Stimulated activated CD8-positive, alpha-beta memory T cell treated with anti-CD3 and anti-CD28 coated beads, Interleukin-7, amount 100 ng/mL, for 4 hours (primary cell): Measurements from ENCODE around the gene SYT3.
"Not testable (repeated sequence)": the region's sequence is repeated elsewhere in the genome, so short reads cannot be mapped to it uniquely, and the experiment has no call there.

Experiments used
- DNase-seq, 2 donors: peaks; one replicate each; pipeline ENCODE4 v3.0.0-alpha.2; 2020; ENCODE audit warnings: low read depth in 2 of 2

The SYT3 gene

DNA sequence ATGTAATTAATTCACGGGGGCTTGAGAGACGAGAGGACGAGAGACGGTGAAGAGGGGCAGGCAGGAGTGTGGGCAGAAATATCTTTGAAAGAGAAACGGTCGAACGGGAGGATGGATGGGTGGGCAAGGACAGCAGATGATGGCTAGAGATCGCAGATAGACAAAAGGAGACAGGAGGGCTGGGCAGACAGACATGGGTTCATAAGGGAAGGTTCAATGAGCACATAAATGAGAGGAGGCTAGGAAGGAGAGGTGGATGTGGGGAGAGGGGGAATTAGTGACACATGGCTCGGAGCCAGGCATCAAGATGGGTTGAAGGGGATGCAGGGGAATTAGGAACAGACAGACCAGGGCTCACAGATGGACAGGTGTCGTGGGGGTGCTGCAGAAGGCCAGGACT is 1.1 kb downstream of the SYT3 start:
- no peak for DNase-seq

DNA sequence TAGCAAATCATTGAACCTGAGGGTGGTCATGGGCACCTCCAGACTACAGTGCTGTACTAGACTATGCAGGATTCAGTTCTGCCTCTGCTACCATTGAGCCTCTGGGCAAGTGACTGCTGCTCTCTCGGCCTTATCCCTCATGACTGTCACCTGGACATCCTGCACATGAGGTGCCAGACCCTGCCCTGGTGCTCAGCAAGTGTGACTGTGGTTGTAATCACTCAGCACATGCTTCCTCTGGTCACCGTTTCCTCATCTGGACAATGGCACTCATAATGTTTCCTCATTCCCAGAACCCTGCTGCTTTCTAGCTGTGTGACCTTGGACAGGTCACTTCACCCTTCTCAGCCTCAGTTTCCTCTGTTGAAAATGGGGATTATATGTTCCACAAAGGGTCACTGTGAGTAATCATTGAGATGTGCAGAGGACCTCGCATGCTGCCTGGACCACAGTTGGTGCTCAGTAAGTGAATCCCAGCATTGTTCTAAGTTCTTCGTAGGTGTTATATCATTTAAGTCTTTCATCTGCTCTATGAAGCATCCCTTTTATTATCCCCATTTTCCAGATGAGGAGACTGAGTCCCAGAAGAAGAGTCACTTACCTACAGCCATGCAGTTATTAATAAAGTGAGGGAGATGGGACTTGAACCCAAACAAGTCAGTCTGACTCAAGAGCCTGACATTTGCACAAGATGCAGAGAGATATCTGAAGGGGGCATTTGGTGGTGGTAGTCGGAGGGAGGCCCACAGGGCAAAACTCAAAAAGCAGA is 3.2 kb downstream of the SYT3 start:
- DNase-seq, result no peak

DNA sequence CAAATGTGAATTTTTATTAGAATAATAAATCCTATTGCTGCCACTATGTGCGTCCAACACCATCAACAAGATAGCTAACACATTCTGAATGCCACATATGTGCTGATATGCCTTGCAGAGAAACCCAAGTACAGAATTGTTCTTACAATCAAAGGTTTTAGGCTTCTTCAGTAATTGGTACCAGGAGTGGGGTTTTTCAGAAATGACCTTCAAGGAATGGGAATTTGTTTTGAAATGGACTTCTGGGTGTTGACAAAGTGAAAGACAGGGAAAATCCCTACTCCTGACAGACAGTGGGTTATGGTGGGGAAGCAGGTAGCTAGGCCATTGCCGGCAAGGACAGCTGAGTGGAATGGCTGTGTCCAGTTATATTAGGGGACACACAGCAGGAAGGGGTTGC is 5.7 kb downstream of the SYT3 start:
- no peak for DNase-seq

DNA sequence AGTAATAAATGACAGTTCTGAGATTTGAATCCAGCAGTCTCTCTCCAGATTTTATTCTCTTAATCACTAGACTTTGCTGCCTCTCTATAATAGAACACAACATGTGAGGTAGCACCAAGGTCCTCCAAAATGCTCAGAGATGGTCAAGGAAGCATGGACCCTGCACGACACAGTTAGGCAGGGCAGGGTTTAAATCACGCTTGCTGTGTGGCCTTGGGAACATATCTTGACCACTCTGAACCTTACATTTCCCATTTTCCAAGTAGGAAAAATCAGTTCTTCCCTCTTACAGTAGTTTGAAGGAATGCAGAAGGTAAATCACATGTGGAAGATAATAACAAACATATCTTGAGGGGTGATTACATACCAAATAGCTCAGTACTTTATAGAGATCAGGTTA is 6.3 kb downstream of the SYT3 start:
- DNase-seq, result no peak

DNA sequence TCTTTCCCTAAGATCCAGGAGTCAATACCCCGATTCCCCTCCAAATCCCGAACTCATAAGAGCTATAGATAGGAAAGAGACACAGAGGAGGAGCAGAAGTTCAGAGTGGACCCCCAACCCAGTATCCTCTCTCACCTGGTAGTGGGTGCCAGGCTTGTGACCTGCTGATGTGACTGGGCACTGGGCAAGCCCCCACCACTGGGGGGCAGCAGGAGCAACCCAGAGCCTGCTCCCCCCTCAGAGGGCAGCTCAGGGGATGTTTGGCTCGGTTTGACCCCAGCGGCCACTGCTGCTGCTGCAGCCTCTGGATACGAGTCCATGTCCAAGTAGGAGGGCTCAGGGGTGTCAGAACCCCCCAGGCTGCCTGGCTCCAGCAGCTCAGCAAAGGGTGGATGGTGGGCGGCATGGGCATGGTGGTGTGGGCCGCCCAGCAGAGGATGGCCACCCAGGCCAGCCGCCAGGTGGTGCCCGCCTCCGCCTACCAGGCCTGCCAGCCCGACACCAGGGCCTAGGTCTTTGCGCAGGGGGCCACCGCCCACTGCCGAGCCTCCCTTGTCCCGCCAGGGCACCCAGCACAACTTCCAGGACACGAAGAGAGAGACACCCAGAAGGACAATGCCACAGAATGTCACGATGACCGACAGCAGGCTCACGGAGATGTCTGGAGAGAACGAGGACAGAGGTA is 7.4 kb downstream of the SYT3 start:
- no peak for DNase-seq

DNA sequence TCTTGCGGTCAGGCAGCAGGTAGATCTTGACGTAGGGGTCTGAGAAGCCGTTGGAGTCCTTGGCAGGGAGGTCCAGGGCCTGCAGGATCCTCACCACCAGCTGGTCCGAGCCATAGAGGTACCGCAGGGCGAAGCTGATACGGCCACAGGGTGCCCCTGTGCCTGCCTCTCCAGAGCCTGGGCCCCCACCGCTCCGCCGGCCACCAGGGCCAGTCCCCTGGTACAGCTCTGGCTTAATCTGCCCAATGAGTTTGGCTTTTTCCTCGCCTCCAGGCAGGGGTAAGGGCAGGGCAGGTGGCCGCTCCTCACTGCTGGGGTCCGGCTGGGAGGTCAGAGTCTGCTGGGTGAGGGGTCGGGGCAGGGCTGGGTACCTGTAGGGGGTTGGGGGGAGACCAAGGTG is 9.9 kb downstream of the SYT3 start:
- no peak for DNase-seq

DNA sequence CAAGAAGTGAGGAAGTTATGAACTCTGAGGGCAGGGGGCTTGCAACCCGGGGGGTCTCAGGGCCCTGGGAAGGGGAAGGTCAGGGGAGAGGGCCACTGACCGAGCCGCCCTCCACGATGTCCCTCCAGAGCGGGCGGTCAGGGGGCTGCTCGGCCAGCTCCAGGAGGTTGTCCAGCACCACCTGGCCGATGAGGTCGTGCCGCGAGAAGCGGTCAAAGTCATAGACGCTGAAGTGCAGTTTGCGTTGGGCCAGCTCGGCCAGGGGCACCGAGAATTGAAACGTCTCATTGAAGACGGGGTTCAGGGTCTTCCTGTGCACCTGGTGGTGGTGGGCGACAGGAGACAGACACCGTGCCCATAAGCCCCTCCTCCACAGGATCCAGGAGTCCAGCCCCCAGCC is 10.5 kb downstream of the SYT3 start:
- no peak for DNase-seq

DNA sequence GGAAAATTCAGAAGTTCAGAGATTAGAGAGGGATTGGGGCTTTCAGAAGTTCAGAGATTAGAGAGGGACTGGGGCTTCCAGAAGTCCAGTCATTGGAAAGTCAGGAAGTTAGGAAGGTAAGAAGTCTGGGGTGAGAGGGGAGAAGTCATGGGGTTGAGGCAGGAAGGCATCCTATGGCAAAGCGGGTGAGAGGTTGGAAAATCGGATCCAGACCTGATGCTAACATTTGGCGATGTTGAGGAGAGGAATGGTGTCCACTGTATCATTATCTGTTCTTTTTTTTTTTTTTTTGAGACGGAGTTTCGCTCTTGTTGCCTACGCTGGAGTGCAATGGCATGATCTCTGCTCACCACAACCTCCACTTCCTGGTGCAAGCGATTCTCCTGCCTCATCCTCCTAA is 11.1 kb downstream of the SYT3 start:
- no peak for DNase-seq

DNA sequence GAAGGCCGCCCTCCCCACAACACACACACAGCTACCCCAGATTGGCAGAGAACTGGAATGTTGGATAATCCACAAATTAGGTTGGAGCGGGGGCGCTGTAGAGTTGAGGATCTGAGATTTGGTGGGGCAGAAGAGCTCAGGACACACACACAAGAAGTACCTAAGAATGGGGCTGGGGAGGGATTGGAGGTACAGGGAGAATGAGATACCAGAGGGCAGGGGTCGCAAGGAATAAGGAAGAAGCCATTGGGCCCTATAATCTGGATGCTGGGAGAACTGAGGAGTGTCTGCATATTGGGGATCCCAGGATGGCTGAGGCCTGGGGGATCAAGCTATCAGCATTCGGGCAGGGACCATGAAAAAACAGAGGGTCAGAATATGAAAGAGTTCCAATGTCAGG is 11.5 kb downstream of the SYT3 start:
- no peak for DNase-seq

DNA sequence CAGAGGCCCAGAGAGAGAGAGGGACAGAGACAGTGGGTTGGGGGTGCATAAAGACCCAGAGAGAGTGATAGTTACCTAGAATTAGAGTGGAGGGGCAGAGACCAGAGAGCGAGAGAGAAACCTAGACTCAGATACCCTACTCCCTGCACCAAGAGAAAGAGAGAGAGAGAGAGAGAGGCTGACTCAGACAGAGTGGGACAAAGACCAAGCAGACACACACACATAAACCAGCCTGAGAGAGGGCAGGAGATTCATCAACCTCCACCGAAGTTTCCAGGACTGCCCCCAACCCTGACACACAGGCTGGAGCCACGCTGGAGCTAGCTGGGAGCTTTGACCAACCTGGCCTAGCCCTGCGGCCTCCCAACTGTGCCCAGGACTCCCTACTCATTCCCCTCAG is 12.9 kb downstream of the SYT3 start:
- no peak for DNase-seq

DNA sequence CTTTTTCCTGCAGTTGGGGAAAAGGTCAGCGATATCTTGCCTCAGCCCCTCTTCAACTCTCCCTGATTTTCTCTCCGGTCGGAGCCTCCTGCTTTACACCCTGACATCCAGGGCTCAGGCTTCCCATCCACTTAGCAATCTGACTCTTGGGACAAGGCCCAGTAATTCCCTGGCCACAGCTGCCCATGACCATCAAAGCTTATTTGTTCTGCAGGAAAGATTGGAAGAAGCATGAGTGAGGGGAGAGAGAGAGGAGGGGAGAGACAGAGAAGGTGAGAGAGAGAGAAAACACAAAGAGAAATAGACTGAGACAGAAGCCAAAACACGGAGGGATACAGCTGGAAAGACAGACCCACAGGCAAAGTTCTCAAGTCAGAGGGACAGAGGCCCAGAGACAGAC is 13.7 kb downstream of the SYT3 start:
- no peak for DNase-seq

DNA sequence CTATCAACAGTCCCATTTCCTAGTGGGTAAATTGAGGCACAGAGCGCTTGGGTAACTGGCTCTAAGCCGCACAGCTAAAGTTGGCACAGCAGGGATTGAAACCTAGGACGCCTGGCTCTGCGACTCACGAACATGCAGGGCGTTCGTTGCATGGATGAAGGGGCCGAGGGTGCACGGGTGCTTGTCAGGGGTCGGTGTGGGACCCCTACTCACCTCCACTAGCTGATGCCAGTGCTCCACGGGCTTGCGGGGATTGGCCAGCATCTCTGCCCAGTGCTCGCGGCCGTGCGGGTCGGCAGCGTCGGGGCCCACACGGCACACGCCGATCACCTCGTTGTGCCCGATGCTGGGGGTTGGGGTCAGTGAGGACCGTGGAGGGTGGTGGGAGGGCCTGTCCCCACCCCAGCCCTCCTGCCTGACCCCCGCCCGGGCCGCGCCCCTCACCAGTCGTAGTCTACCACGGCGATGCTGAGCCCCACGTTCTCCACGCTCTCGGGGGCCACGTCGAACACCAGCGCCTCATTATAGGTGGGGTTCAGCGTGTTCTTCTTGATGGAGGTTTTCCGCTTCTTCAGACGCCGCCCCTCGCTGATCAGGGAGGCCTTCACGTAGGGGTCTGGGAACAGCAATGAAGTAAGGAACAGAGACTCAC is 14.6 kb downstream of the SYT3 start:
- DNase-seq, result no peak

DNA sequence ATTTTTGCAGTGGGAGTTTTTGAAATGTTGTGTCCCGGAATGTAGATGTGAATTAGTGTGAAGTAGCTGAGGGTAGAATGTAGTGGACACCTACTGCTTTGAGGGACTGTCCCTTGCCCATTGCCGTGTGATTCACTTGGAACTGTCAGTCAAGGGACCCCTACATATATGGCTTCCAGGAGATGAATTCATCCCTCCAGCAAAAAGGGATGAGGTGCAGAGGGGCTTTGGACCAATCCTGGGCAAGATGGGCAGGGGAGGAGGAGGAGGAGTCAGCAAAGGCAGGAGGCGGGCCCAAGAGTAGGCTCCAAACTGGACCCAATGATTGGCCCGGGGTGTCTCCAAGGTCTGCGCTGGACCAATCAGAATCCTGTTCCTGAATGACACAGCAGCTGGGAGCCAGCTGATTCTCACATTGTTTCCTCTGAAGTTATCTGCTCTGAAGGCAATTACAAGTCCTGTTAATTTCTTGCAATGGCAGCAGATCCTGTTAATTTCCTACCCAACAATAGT is 19.2 kb downstream of the SYT3 start:
- not testable (repeated sequence) for DNase-seq

DNA sequence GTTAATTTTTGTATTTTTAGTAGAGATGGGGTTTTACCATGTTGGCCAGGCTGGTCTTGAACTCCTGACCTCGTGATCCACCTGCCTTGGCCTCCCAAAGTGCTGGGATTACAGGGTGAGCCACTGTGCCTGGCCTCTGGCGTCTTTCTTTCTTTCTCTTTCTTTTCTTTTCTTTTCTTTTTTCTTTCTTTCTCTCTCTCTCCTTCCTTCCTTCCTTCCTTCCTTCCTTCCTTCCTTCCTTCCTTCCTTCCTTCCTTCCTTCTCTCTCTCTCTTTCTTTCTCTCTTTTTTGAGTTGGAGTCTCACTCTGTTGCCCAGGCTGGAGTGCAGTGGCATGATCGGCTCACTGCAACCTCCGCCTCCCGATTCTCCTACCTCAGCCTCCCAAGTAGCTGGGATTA is 20.5 kb downstream of the SYT3 start:
- not testable (repeated sequence) for DNase-seq

DNA sequence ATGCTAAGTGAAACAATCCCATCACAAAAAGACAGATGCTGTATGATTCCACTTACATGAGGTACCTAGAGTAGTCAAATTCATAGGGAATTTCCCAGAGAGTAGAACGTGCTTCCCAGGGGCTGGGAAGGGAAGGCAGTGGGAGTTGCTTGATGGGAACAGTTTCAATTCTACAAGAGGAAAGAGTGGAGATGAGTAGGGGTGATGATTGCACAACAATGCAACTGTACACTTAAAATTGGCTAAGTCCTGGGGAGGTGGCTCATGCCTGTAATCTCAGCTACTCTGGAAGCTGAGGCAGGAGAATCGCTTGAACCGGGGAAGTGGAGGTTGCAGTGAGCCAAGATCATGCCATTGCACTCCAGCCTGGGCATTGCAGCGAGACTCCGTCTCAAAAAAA is 21.3 kb downstream of the SYT3 start:
- DNase-seq, result not testable (repeated sequence)

DNA sequence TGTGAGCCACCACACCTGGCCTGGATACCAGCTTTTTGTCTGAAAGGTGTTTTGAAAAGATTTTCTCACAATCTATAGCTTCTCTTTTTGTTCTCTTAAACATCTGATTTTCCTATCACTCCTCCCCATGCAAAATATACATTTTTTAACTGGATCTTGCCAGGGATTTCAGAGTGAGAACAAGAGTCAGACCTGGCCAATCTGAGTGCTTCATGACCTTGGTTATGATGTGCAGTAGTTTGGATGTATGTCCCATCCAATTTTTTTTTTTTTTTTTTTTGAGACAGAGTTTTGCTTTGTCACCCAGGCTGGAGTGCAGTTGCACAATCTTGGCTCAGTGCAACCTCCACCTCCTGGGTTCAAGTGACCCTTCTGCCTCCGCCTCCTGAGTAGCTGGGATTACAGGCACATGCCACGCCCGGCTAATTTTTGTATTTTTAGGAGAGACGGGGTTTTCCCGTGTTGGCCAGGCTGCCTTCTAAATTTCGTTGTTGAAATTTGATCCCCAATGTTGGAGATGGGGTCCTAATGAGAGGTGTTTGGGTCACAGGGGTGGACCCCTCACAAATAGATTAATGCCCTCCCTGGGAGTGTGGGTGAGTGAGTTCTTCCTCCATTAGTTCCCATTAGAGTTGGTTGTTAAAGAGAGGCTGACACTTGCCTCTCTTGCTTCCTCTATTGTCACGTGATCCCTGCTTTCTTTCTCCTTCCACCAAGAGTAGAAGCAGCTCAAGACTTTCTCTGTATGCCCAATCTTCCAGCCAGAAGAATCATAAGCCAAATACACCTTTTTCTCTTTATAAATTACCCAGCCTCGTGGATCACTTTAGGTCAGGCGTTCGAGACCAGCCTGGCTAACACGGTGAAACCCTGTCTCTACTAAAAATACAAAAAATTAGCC is 26.9 kb downstream of the SYT3 start:
- DNase-seq, result not testable (repeated sequence)

DNA sequence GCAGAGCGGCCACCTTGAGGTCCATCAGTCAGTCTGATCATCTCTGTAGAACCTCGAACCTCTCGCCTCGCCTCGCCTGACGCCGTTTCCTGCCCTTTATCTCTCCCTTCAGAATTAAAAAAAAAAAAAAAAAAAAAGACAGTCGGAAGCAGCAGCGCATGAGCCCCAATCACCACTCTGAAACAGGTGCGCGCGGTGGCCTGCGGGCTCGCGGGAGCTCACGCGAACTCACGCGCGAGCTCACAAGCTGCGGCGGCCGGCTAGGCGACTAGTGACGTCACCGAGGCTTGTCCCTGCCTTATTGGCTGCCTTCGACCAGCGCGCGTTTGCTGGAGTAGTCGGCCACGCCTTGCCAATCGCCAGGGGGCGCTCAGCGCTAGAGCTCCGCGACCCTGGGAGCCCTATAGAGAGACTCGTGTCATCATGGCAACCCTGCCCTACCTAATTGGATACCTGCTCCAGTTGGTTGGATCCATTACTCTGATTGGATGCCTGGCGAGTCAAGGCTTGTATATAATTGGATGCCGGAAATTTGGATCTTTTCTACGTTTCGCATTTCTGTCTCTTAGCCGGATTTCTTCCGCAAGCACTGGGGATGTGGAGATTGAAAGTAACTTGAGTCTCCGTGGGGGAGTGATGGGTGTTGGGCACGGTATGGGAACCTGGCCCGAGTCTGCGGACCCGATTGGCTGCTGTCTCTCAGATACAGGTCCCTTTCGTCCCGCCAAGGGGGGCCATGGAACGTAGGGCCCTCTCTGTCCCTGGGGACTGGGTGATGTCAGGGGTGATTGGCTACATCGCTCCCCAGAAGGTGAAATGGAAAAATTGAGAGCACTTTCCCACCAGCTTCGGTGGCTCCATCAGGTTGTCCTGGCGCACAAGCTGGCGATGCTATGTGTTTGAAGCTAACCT is 31.6 kb downstream of the SYT3 start:
- DNase-seq, result peak; percentile 60 to 61

DNA sequence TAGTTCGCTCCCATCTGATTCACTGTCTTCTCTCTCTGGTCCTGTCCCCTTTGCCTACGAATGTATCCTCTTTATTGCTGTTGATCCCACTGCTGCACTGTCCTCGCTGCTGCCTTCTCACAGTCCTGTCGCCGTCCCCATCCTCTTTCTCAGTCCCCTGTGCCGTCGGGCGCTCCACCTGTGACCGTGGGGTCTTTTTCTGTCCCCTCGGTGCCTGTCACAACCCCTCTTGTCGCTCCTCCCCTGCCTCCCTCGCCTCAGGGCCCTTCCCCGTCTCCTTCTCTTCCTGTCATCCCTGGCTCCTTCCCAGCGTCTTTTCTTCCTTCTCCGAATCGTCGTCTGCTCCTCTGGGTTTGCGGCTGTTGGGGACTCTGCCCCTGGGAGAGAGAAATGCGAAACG is 32.3 kb downstream of the SYT3 start:
- DNase-seq, result no peak

DNA sequence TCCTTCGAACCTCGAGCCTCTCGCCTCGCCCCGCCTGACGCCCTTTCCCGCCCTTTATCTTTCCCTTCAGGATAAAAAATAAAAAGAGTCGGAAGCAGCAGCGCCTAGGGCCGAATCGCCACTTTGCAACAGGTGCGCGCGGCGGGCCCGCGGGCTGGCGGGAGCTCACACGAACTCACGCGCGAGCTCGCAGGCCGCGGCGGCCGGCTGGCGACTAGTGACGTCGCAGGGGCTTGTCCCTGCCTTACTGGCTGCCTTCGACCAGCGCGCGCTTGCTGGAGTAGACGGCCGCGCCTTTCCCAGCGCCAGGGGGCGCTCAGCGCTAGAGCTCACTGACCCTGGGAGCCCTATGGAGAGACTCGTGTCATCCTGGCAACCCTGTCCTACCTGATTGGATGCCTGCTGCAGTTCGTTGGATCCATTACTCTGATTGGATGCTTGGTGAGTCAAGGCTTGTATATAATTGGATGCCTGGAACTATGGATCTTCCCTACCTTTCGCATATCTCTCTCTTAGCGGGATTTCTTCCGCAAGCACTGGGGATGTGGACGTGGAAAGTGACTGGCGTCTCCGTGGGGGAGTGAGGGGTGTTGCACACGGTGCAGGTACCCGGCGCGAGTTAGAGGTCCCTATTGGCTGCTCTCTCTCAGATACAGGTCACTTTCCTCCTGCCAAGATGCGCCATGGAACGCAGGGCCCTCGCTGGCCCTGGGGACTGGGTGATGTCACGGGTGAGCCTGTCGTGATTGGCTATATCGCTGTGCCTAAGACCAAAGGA is 33.4 kb downstream of the SYT3 start:
- DNase-seq, result not testable (repeated sequence)
